ENCODE measurements around the gene IGSF9.
A peak's percentile ranks its signal among the peaks of the same experiment; 100 is the strongest.
"Not testable (repeated sequence)": the region's sequence is repeated elsewhere in the genome, so short reads cannot be mapped to it uniquely, and the experiment has no call there.

Gene IGSF9

GRCh38 chr1:159920202-159920601, 25.2 kb downstream of the IGSF9 start:
- no peak for DNase-seq (ENCODE audit: low read depth in 2 of 2)

- DNase-seq (ENCODE audit: low read depth in 2 of 2) = no peak
Observed at GRCh38 chr1:159919236-159919865, 26.1 kb downstream of the IGSF9 start.

- DNase-seq (ENCODE audit: low read depth in 2 of 2) = no peak
Observed at GRCh38 chr1:159918352-159919200, 26.8 kb downstream of the IGSF9 start.

- no peak for DNase-seq (ENCODE audit: low read depth in 2 of 2)
Observed at GRCh38 chr1:159917533-159918351, 27.7 kb downstream of the IGSF9 start.

GRCh38 chr1:159916242-159917051, 29.0 kb downstream of the IGSF9 start:
- peak in 1 of 2 experiments; percentile 60 for DNase-seq (ENCODE audit: low read depth in 2 of 2)

- DNase-seq (ENCODE audit: low read depth in 2 of 2) = no peak
Observed at GRCh38 chr1:159915571-159916241, 29.7 kb downstream of the IGSF9 start.

- no peak for DNase-seq (ENCODE audit: low read depth in 2 of 2)
Observed at GRCh38 chr1:159914252-159915018, 31.0 kb downstream of the IGSF9 start.

GRCh38 chr1:159913451-159914192, 31.8 kb downstream of the IGSF9 start:
- DNase-seq (ENCODE audit: low read depth in 2 of 2) = no peak

- no peak for DNase-seq (ENCODE audit: low read depth in 2 of 2)
Observed at GRCh38 chr1:159911326-159912070, 33.9 kb downstream of the IGSF9 start.

- DNase-seq (ENCODE audit: low read depth in 2 of 2) = no peak
Observed at GRCh38 chr1:159908031-159908940, 37.1 kb downstream of the IGSF9 start.

- no peak for DNase-seq (ENCODE audit: low read depth in 2 of 2)
Observed at GRCh38 chr1:159906960-159907359, 38.5 kb downstream of the IGSF9 start.

GRCh38 chr1:159904036-159904435, 41.4 kb downstream of the IGSF9 start:
- DNase-seq (ENCODE audit: low read depth in 2 of 2) = not testable (repeated sequence)

- no peak for DNase-seq (ENCODE audit: low read depth in 2 of 2)
Observed at GRCh38 chr1:159902541-159902940, 42.9 kb downstream of the IGSF9 start.

GRCh38 chr1:159900755-159901360, 44.6 kb downstream of the IGSF9 start:
- DNase-seq (ENCODE audit: low read depth in 2 of 2) = no peak

GRCh38 chr1:159900086-159900680, 45.2 kb downstream of the IGSF9 start, which contains the start of gene CFAP45:
TSS of gene CFAP45 (minus strand) at chr1:159900165. CDS start at chr1:159900098, 67 bp downstream.
- DNase-seq (ENCODE audit: low read depth in 2 of 2) = no peak

- not testable (repeated sequence) for DNase-seq (ENCODE audit: low read depth in 2 of 2)
Observed at GRCh38 chr1:159899634-159900033, 45.8 kb downstream of the IGSF9 start.

GRCh38 chr1:159898527-159898926, 46.9 kb downstream of the IGSF9 start:
- DNase-seq (ENCODE audit: low read depth in 2 of 2) = no peak

Data from fibroblast of skin of left biceps (primary cell).